Lower leg skin (tissue), 3 donors: ENCODE measurements around the gene ZNF512B.

ENCODE experiments used
- CTCF ChIP-seq, 3 donors: fragments of 450-650 bp; IDR thresholded peaks; one replicate each; pipeline ENCODE4 v1.5.1; 2016; ENCODE audit warnings: antibody characterized with exemption in 3 of 3, mild to moderate bottlenecking in 3 of 3, moderate library complexity in 2 of 3
- POLR2A ChIP-seq, 2 donors: fragments of 450-650 bp; IDR thresholded peaks; one replicate each; pipeline ENCODE4 v1.6.1; 2016 to 2017; ENCODE audit warnings: antibody characterized with exemption in 2 of 2, mild to moderate bottlenecking in 1 of 2, moderate library complexity in 1 of 2

GRCh38 chr20:63953764-63954429, 15.8 kb downstream of the ZNF512B start:
- no peak for TF ChIP-seq CTCF (IDR thresholded peaks at IDR 0.05)
- TF ChIP-seq POLR2A (IDR thresholded peaks at IDR 0.05), result no peak
